DMS153 (cell line): ENCODE data around the gene ARSI.

Experiments used
- DNase-seq: peaks from one replicate; lab custom pipeline; 2025; lab: John Stamatoyannopoulos, UW

ARSI gene

GRCh38 chr5:150307617-150308426 is 5.1 kb upstream of the ARSI start:
- DNase-seq = no peak

- no peak for DNase-seq
Measured at GRCh38 chr5:150306775-150307174, 4.1 kb upstream of the ARSI start.

GRCh38 chr5:150305557-150305956 is 2.9 kb upstream of the ARSI start:
- DNase-seq = no peak

GRCh38 chr5:150305095-150305494 is 2.4 kb upstream of the ARSI start:
- DNase-seq = no peak

- DNase-seq = no peak
Measured at GRCh38 chr5:150304481-150305081, 1.9 kb upstream of the ARSI start.

- no peak for DNase-seq
Measured at GRCh38 chr5:150303660-150304386, 1.1 kb upstream of the ARSI start.

- no peak for DNase-seq
Measured at GRCh38 chr5:150303070-150303615, 438 bp upstream of the ARSI start.

- no peak for DNase-seq
Measured at GRCh38 chr5:150301901-150302300, 804 bp downstream of the ARSI start.

GRCh38 chr5:150301170-150301505 is 1.6 kb downstream of the ARSI start:
- no peak for DNase-seq

- no peak for DNase-seq
Measured at GRCh38 chr5:150300496-150301169, 2.1 kb downstream of the ARSI start.

GRCh38 chr5:150299571-150300327 is 3.0 kb downstream of the ARSI start:
- DNase-seq = no peak

- no peak for DNase-seq
Measured at GRCh38 chr5:150298701-150299451, 3.8 kb downstream of the ARSI start.

GRCh38 chr5:150297934-150298595 is 4.6 kb downstream of the ARSI start:
- no peak for DNase-seq

- no peak for DNase-seq
Measured at GRCh38 chr5:150297236-150297890, 5.3 kb downstream of the ARSI start.

GRCh38 chr5:150296496-150296895 is 6.2 kb downstream of the ARSI start:
- DNase-seq = no peak

GRCh38 chr5:150295741-150296486 is 6.8 kb downstream of the ARSI start:
- no peak for DNase-seq

- DNase-seq = no peak
Measured at GRCh38 chr5:150295172-150295634, 7.5 kb downstream of the ARSI start.

GRCh38 chr5:150294551-150295071 is 8.1 kb downstream of the ARSI start:
- DNase-seq = no peak
